Activated CD4-positive, CD25-positive, alpha-beta regulatory T cell (primary cell): ENCODE results near the gene RTEL1.
"Not testable (repeated sequence)": the region's sequence is repeated elsewhere in the genome, so short reads cannot be mapped to it uniquely, and the experiment has no call there.

Experiments used
- DNase-seq, 4 experiments: peaks; one replicate each; lab custom pipeline; 2025; lab: John Stamatoyannopoulos, UW

The RTEL1 gene

GRCh38 chr20:63711085-63711645 lies 53.1 kb downstream of the RTEL1 start:
- no peak for DNase-seq

- DNase-seq: no peak
Observed at GRCh38 chr20:63712191-63712590, 54.1 kb downstream of the RTEL1 start.

DNA sequence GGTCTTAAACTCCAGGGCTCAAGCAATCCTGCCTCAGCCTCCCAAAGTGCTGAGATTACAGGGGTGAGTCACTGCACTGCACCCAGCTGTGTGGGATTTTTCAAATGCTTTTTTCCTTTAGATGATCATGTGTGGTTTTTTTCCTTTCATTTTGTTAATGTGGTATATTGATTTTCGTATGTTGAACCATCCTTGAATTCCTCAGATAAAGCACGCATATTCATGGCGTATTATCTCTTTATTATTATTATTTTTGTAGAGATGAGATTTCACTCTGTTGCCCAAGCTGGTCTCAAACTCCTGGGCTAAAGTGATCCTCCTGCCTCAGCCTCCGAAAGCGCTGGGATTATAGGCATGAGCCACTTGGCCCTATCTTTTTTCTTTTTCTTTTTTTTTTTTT lies 56.7 kb downstream of the RTEL1 start:
- DNase-seq: no peak

GRCh38 chr20:63718996-63719395 lies 60.9 kb downstream of the RTEL1 start:
- DNase-seq: no peak

GRCh38 chr20:63722967-63723622 lies 65.0 kb downstream of the RTEL1 start:
- not testable (repeated sequence) for DNase-seq

GRCh38 chr20:63730189-63730733 lies 72.1 kb downstream of the RTEL1 start:
- not testable (repeated sequence) for DNase-seq

GRCh38 chr20:63731410-63731809 lies 73.3 kb downstream of the RTEL1 start:
- no peak for DNase-seq

GRCh38 chr20:63732118-63733095 lies 74.3 kb downstream of the RTEL1 start:
- no peak for DNase-seq

GRCh38 chr20:63733117-63733516 lies 75.0 kb downstream of the RTEL1 start:
- no peak for DNase-seq

DNA sequence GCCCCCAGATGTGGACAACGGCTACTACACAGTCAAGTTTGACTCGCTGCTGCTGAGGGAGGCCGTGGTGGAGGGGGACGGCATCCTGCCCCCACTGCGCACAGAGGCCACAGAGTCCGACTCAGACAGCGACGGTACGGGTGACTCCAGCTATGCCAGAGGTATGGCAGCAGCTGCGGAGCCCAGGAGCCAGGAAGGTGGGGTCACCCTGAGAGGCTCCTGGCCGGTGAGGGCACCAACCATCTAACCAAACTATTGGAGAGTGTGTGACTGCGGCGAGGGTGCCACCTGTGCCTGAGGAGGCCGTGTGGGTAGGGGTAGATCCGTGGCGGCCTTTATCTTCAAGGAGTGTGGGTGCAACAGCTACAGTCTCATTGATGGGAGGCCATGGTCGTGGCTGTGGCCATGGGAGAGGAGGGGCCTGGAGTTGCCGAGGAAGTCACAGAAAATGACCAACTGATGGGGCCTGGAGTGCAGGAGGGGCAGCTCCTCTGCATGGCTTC lies 75.5 kb downstream of the RTEL1 start:
- no peak for DNase-seq

DNA sequence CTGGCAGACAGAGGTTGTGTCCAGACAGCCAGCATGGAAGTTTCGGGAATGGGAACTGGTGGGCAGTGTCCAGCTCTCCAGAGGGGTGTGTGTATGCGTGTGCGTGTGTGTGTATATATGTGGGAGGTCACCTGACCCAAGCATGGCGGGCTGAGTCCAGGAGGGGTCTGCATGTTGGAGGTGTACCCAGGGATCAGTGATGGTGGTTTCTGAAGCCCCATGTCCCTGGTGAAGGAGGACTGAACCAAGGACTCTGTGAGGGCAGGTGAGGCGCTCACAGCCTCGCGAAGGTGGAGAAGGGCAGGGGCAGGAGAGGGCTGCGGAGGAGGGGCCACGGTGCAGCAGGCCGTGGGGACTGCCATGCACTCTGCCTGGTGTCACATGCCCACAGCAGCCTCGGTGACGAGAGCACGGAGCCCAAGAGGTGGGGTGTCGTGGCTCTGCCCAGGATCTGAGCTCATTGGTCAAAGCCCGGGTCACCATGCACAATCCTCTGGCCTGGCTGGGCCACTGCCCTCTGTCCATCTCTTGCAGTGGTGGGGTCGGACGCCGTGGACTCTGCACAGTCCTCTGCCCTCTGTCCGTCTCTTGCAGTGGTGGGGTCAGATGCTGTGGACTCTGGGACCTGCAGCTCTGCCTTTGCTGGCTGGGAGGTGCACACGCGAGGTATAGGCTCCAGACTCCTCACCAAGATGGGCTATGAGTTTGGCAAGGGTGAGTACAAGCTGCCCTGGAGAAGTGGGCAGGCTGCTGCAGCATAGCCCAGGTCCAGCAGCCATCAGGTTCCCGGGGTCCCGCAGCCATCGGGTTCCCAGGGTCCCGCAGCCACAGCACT lies 76.2 kb downstream of the RTEL1 start:
- DNase-seq: no peak

DNA sequence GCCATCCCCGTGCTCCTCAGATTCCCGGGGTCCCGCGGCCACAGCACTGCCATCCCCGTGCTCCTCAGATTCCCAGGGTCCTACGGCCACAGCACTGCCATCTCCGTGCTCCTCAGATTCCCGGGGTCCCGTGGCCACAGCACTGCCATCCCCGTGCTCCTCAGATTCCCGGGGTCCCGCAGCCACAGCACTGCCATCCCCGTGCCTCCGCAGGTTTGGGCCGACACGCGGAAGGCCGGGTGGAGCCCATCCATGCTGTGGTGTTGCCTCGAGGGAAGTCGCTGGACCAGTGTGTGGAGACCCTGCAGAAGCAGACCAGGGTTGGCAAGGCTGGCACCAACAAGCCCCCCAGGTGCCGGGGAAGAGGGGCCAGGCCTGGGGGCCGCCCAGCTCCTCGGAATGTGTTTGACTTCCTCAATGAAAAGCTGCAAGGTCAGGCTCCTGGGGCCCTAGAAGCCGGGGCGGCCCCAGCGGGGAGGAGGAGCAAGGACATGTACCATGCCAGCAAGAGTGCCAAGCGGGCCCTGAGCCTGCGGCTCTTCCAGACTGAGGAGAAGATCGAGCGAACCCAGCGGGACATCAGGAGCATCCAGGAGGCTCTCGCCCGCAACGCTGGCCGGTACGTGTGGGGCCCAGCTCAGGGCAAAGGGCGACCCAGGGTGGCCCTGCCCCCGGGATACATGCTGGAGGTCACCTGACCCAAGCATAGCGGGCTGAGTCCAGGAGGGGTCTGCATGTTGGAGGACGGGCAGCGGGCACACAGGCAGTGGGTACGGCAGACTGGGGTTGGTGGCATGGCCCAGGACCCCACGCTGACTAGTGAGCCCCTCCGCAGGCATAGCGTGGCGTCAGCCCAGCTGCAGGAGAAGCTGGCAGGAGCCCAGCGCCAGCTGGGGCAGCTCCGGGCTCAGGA lies 77.1 kb downstream of the RTEL1 start:
- no peak for DNase-seq

DNA sequence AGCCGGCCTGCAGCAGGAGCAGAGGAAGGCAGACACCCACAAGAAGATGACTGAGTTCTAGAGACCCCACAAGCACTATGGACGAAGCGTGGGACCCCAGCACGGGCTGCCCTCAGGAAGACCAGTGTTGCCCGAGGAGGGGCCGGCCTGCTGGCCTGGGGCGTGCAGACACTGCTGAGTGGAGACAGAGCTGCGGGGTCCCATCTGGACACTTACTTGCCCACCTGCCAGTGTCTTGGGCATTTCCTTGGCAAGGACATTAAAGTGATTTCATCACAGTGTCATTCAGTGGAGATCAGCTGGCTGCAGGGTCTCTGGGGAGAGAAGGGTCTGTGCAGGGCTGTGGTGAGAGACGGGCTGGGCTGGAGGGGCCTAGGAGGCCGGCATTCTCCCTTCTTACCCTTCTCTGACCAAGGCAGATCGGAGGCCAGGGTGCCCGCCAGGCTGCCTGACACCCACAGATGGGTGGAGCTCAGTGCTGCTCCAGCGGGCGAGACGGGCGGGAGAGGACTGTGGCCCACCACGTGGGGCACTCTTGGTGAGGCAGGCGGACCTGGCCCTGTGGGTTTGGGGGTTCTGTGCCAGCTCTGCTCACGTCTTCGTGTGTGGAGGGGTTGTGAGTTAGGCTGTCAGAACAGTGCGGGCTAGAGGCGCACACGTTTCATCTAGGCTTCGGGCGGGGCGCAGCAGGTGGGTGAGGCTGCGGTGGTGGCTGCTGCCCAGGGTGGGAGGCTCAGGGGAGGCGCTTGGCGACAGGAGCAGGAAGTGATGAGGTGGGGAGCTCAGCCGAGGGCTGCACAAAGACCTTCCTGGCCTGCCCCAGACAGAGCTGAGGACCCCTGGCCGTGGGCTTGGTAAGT lies 78.0 kb downstream of the RTEL1 start, which contains the start of gene LIME1:
LIME1 (plus strand) TSS at position 806 of the 860 bp plus-strand sequence. CDS start 886 bp downstream, outside the sequence.
- DNase-seq: peak in 3 of 4 experiments; percentile 26 to 70 (median 66)

GRCh38 chr20:63736893-63737694 lies 79.0 kb downstream of the RTEL1 start:
- peak in 1 of 4 experiments; percentile 27 for DNase-seq

- no peak for DNase-seq
Observed at GRCh38 chr20:63737695-63737944, 79.5 kb downstream of the RTEL1 start.

GRCh38 chr20:63737945-63738686 lies 80.0 kb downstream of the RTEL1 start:
- no peak for DNase-seq

GRCh38 chr20:63738687-63739129 lies 80.6 kb downstream of the RTEL1 start:
- DNase-seq: no peak
